ENCODE data around the gene VPS37B.

The VPS37B gene

DNA sequence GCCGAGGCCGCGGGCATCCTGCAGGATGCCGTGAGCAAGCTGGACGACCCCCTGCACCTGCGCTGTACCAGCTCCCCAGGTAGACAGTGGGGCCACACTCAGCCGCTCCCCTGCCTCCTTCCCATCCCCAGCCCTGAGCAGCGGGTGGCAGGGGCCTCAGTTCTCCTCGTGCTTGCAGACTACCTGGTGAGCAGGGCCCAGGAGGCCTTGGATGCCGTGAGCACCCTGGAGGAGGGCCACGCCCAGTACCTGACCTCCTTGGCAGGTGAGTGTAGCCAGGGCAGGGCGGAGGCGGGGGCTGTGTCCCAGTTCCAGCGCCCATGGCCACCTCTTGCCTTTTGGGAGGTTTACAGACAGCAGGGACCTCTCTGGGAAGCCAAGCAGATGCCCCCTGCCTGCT lies 37.8 kb downstream of the VPS37B start:
- H2BK120ac ChIP-seq (ENCODE audit: insufficient read depth, low read length, poor library complexity): no peak overlapping the region
- no peak overlapping the region for H2AFZ ChIP-seq (ENCODE audit: insufficient read depth, low read length, poor library complexity)
- no peak overlapping the region for H3K4me2 ChIP-seq (ENCODE audit: low read length)
- H3K79me1 ChIP-seq (ENCODE audit: low read length): no peaks in the 10 kb centered on the region
- H3K18ac ChIP-seq (ENCODE audit: low read length): no peak overlapping the region
- no peak overlapping the region for H2BK12ac ChIP-seq (ENCODE audit: low read length)
- H3K4me3 ChIP-seq (ENCODE audit: low read depth, low read length): no peak overlapping the region
- H3K14ac ChIP-seq (ENCODE audit: low read length): no peak overlapping the region
- peaks cover 9 to 12% of the 10 kb centered on the region in 2 experiments for H3K36me3 ChIP-seq (ENCODE audit: control insufficient read depth in 1 of 2, insufficient read depth in 2 of 2, low read length in 2 of 2)
- no peak overlapping the region for H3K9ac ChIP-seq (ENCODE audit: low read length)
- H2BK5ac ChIP-seq (ENCODE audit: low read depth, low read length, poor library complexity): no peak overlapping the region
- no peak overlapping the region for H3K23ac ChIP-seq (ENCODE audit: low read length)
- peaks cover 2% of the 10 kb centered on the region for H3K9me3 ChIP-seq (ENCODE audit: insufficient read depth, low read depth, low read length)
- H4K8ac ChIP-seq (ENCODE audit: low read depth, low read length): no peak overlapping the region
- H2AK5ac ChIP-seq (ENCODE audit: low read length): no peak overlapping the region
- H3K4me1 ChIP-seq (ENCODE audit: control insufficient read depth in 1 of 2, insufficient read depth in 2 of 2, low read length in 2 of 2): peaks cover 0 to 3% of the 10 kb centered on the region in 2 experiments
- no CpG with 5 or more reads among the region's 14 CpGs for WGBS (ENCODE audit: extremely low coverage, insufficient coverage, insufficient read length)
- no peak overlapping the region for H3K27ac ChIP-seq (ENCODE audit: low read depth, low read length)
- H3K4ac ChIP-seq (ENCODE audit: low read depth, low read length): no peak overlapping the region
- no peak overlapping the region for H4K91ac ChIP-seq (ENCODE audit: low read depth, low read length)
- H3K27me3 ChIP-seq (ENCODE audit: insufficient read depth, low read length): no peaks in the 10 kb centered on the region
- no peaks in the 10 kb centered on the region for H3K79me2 ChIP-seq (ENCODE audit: control insufficient read depth, insufficient read depth, low read length, poor library complexity)
- H4K12ac ChIP-seq (ENCODE audit: low read depth, low read length): no peak overlapping the region
- no peak for DNase-seq

DNA sequence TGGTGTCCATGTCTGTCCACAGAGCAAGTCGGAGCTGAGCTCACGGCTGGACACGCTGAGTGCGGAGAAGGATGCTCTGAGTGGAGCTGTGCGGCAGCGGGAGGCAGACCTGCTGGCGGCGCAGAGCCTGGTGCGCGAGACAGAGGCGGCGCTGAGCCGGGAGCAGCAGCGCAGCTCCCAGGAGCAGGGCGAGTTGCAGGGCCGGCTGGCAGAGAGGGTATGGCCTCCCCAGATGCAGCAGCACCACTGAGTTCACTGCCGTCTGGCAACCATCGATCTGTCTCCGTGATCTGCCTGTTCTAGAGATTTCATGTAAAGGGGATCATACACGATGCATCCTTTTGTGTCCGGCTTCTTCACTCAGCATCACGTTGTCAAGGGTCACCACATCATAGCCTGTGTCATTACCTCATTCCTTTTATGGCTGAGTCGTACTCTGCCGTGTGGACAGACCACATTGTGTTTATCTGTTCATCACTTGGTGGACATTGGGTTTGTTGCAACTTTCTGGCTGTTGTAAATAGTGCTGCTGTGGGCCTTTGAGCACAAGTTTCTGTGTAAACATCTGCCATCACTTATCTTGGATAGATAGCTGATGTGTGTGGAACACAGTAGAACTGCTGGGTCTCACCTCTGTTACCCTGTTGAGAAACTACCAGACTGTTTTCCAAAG lies 38.8 kb downstream of the VPS37B start:
- no peaks in the 10 kb centered on the region for H3K79me1 ChIP-seq (ENCODE audit: low read length)
- no peak overlapping the region for H2BK5ac ChIP-seq (ENCODE audit: low read depth, low read length, poor library complexity)
- no peak overlapping the region for H3K9ac ChIP-seq (ENCODE audit: low read length)
- no peak overlapping the region for H2BK120ac ChIP-seq (ENCODE audit: insufficient read depth, low read length, poor library complexity)
- H2AFZ ChIP-seq (ENCODE audit: insufficient read depth, low read length, poor library complexity): no peak overlapping the region
- no peak overlapping the region for H2BK12ac ChIP-seq (ENCODE audit: low read length)
- H2AK5ac ChIP-seq (ENCODE audit: low read length): no peak overlapping the region
- no peak overlapping the region for H4K91ac ChIP-seq (ENCODE audit: low read depth, low read length)
- no peaks in the 10 kb centered on the region for H3K79me2 ChIP-seq (ENCODE audit: control insufficient read depth, insufficient read depth, low read length, poor library complexity)
- H3K23ac ChIP-seq (ENCODE audit: low read length): no peak overlapping the region
- no peak overlapping the region for H3K18ac ChIP-seq (ENCODE audit: low read length)
- H3K14ac ChIP-seq (ENCODE audit: low read length): no peak overlapping the region
- H3K4me3 ChIP-seq (ENCODE audit: low read depth, low read length): no peak overlapping the region
- H3K27ac ChIP-seq (ENCODE audit: low read depth, low read length): no peak overlapping the region
- peaks cover 2% of the 10 kb centered on the region for H3K9me3 ChIP-seq (ENCODE audit: insufficient read depth, low read depth, low read length)
- peaks cover 9 to 12% of the 10 kb centered on the region in 2 experiments for H3K36me3 ChIP-seq (ENCODE audit: control insufficient read depth in 1 of 2, insufficient read depth in 2 of 2, low read length in 2 of 2)
- H3K4me1 ChIP-seq (ENCODE audit: control insufficient read depth in 1 of 2, insufficient read depth in 2 of 2, low read length in 2 of 2): no peaks in the 10 kb centered on the region
- H3K4ac ChIP-seq (ENCODE audit: low read depth, low read length): no peak overlapping the region
- no peaks in the 10 kb centered on the region for H3K27me3 ChIP-seq (ENCODE audit: insufficient read depth, low read length)
- no peak for DNase-seq
- H3K4me2 ChIP-seq (ENCODE audit: low read length): no peak overlapping the region
- H4K12ac ChIP-seq (ENCODE audit: low read depth, low read length): no peak overlapping the region
- no peak overlapping the region for H4K8ac ChIP-seq (ENCODE audit: low read depth, low read length)
- no CpG with 5 or more reads among the region's 24 CpGs for WGBS (ENCODE audit: extremely low coverage, insufficient coverage, insufficient read length)

DNA sequence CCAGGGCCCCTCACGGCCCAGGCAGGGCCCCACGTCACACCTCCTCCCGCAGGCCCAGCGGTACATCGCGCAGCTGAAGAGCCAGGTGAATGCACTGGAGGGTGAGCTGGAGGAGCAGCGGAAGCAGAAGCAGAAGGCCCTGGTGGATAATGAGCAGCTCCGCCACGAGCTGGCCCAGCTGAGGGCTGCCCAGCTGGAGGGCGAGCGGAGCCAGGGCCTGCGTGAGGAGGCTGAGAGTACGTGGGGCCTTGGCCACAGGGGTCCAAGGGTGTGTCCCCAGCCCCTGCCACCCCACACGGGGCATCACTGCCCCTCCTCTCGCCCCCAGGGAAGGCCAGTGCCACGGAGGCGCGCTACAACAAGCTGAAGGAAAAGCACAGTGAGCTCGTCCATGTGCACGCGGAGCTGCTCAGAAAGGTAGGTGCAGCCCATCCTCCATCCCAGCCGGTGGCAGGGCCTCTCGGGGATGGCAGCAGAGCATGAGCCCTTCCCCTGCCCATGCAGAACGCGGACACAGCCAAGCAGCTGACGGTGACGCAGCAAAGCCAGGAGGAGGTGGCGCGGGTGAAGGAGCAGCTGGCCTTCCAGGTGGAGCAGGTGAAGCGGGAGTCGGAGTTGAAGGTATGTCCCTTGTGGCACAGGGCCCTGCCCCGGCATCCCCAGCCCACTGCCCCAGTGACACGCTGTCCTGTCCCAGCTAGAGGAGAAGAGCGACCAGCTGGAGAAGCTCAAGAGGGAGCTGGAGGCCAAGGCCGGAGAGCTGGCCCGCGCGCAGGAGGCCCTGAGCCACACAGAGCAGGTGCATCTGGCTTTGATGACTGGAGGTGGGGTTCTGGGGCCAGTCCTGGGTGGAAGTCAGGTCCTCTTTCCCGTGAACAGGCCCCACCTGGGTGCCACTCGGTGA lies 39.7 kb downstream of the VPS37B start:
- Histone ChIP-seq H3K4me2 (ENCODE audit: low read length) (no peak overlapping the region), H3K27ac (ENCODE audit: low read depth, low read length) (no peak overlapping the region), H3K4me3 (ENCODE audit: low read depth, low read length) (no peak overlapping the region), H3K18ac (ENCODE audit: low read length) (no peak overlapping the region), H3K9ac (ENCODE audit: low read length) (no peak overlapping the region), H3K4me1 (ENCODE audit: control insufficient read depth in 1 of 2, insufficient read depth in 2 of 2, low read length in 2 of 2) (no peaks in the 10 kb centered on the region), H2AFZ (ENCODE audit: insufficient read depth, low read length, poor library complexity) (no peak overlapping the region), H3K79me2 (ENCODE audit: control insufficient read depth, insufficient read depth, low read length, poor library complexity) (no peaks in the 10 kb centered on the region), H3K9me3 (ENCODE audit: insufficient read depth, low read depth, low read length) (peaks cover 2% of the 10 kb centered on the region), H3K79me1 (ENCODE audit: low read length) (no peaks in the 10 kb centered on the region), H3K4ac (ENCODE audit: low read depth, low read length) (no peak overlapping the region), H4K91ac (ENCODE audit: low read depth, low read length) (no peak overlapping the region), H3K14ac (ENCODE audit: low read length) (no peak overlapping the region), H2BK5ac (ENCODE audit: low read depth, low read length, poor library complexity) (no peak overlapping the region), H4K8ac (ENCODE audit: low read depth, low read length) (no peak overlapping the region), H3K27me3 (ENCODE audit: insufficient read depth, low read length) (no peaks in the 10 kb centered on the region), H3K36me3 (ENCODE audit: control insufficient read depth in 1 of 2, insufficient read depth in 2 of 2, low read length in 2 of 2) (peaks cover 3 to 7% of the 10 kb centered on the region in 2 experiments), H2BK12ac (ENCODE audit: low read length) (no peak overlapping the region), H2AK5ac (ENCODE audit: low read length) (no peak overlapping the region), H3K23ac (ENCODE audit: low read length) (no peak overlapping the region), H4K12ac (ENCODE audit: low read depth, low read length) (no peak overlapping the region), H2BK120ac (ENCODE audit: insufficient read depth, low read length, poor library complexity) (no peak overlapping the region)
- WGBS (ENCODE audit: extremely low coverage, insufficient coverage, insufficient read length): no CpG with 5 or more reads among the region's 40 CpGs
- DNase-seq: no peak

DNA sequence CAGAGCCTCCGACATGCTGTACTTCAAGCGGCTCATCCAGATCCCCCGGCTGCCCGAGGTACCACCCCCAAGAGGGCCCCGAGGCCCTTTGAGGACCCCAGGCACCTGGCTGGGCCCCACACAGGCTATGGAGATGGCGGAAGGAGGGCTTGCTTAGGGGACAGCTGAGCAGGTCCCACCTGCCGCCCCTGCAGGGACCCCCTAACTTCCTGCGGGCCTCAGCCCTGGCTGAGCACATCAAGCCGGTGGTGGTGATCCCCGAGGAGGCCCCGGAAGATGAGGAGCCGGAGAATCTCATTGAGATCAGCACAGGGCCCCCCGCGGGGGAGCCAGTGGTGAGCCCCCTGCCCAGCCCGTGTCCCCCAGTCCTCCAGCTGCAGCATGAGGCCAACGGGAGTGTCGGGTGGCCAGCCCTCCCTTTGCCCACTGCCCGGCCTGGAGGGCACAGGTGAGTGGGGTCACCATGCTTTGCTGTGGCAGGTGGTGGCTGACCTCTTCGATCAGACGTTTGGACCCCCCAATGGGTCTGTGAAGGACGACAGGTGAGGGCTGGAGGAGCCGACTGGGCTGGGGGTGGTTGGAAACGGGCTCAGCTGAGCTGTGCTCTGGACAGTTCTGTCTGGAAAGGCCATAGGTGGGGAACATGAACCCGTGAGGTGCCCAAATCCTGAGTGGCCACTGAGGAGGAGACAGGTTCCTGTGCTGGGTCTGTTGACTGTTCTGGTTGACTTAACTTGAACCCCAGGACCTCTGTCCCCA lies 40.7 kb downstream of the VPS37B start:
- Histone ChIP-seq H4K12ac (ENCODE audit: low read depth, low read length) (no peak overlapping the region), H3K27me3 (ENCODE audit: insufficient read depth, low read length) (no peaks in the 10 kb centered on the region), H2BK120ac (ENCODE audit: insufficient read depth, low read length, poor library complexity) (no peak overlapping the region), H3K9ac (ENCODE audit: low read length) (no peak overlapping the region), H3K4me2 (ENCODE audit: low read length) (no peak overlapping the region), H3K18ac (ENCODE audit: low read length) (no peak overlapping the region), H3K27ac (ENCODE audit: low read depth, low read length) (no peak overlapping the region), H3K14ac (ENCODE audit: low read length) (no peak overlapping the region), H3K4me1 (ENCODE audit: control insufficient read depth in 1 of 2, insufficient read depth in 2 of 2, low read length in 2 of 2) (no peaks in the 10 kb centered on the region), H2BK5ac (ENCODE audit: low read depth, low read length, poor library complexity) (no peak overlapping the region), H2BK12ac (ENCODE audit: low read length) (no peak overlapping the region), H2AK5ac (ENCODE audit: low read length) (no peak overlapping the region), H3K9me3 (ENCODE audit: insufficient read depth, low read depth, low read length) (peaks cover 2% of the 10 kb centered on the region), H4K8ac (ENCODE audit: low read depth, low read length) (no peak overlapping the region), H3K4me3 (ENCODE audit: low read depth, low read length) (no peak overlapping the region), H3K23ac (ENCODE audit: low read length) (no peak overlapping the region), H3K36me3 (ENCODE audit: control insufficient read depth in 1 of 2, insufficient read depth in 2 of 2, low read length in 2 of 2) (peaks cover 3 to 7% of the 10 kb centered on the region in 2 experiments), H2AFZ (ENCODE audit: insufficient read depth, low read length, poor library complexity) (no peak overlapping the region), H4K91ac (ENCODE audit: low read depth, low read length) (no peak overlapping the region), H3K79me2 (ENCODE audit: control insufficient read depth, insufficient read depth, low read length, poor library complexity) (no peaks in the 10 kb centered on the region), H3K79me1 (ENCODE audit: low read length) (no peaks in the 10 kb centered on the region), H3K4ac (ENCODE audit: low read depth, low read length) (no peak overlapping the region)
- no CpG with 5 or more reads among the region's 24 CpGs for WGBS (ENCODE audit: extremely low coverage, insufficient coverage, insufficient read length)
- DNase-seq: no peak
